HCT116 (cell line): Measurements from ENCODE around the gene SGK1. TPM values are rescaled to one million over a fixed set of nuclear protein-coding genes. Genes with fewer than 3 reads are reported as not detected.
"Not testable (repeated sequence)": the region's sequence is repeated elsewhere in the genome, so short reads cannot be mapped to it uniquely, and the experiment has no call there.

Experiments used
- ATAC-seq: fragments of 200-7000 bp; cut with Tn5 transposase; 2 replicates; pipeline ENCODE4 v1.9.1; 2020; ENCODE audit warnings: mild to moderate bottlenecking, moderate library complexity
- BruUV-seq: library from RNA; stranded (reverse); fragments of 400-500 nt; replicated peaks from 2 replicates; lab custom pipeline; 2021; lab: Mats Ljungman, UMichigan
- CTCF ChIA-PET: fragments of 300-600 bp; sonication (Branson Sonifier 250); formaldehyde crosslinking; loops from one replicate; lab custom pipeline; 2021; ENCODE audit warnings: antibody characterized with exemption; lab: Charles Lee
- POLR2A ChIA-PET: fragments of 300-600, 350-600 bp; sonication (Branson Sonifier 250); formaldehyde crosslinking; loops from one replicate; lab custom pipeline; 2021; ENCODE audit warnings: antibody characterized with exemption; lab: Charles Lee
- RAD21 ChIA-PET, 2 experiments: fragments of 300-600 bp; sonication (Branson Sonifier 250); formaldehyde crosslinking; loops; one replicate each; lab custom pipeline; 2023; ENCODE audit warnings: low total read pairs in 2 of 2; ENCODE audit not compliant: uncharacterized antibody in 2 of 2, unreplicated experiment in 2 of 2, low non-redundant PET in 1 of 2; lab: Charles Lee
- DNase-seq: peaks from one replicate; pipeline ENCODE4 v3.0.0-alpha.2; 2010; ENCODE audit warnings: low read depth, low spot score
- H2AFZ ChIP-seq: fragments of 200-600 bp; shearing (Covaris generic), sonication (generic); 2 replicates; pipeline ENCODE4 v1.6.1; 2017; ENCODE audit warnings: low read depth, mixed run types, mixed read lengths, antibody characterized with exemption, low read length; ENCODE audit not compliant: poor library complexity, severe bottlenecking
- H3K27ac ChIP-seq: 2 replicates; pipeline ENCODE4 v1.5.1; 2012; ENCODE audit warnings: low read depth, low read length
- H3K27me3 ChIP-seq: fragments of 200-600 bp; sonication (generic); 2 replicates; pipeline ENCODE4 v1.6.1; 2016; ENCODE audit warnings: mixed run types, low read length, mixed read lengths; ENCODE audit not compliant: insufficient read depth
- H3K36me3 ChIP-seq, 2 experiments: fragments of 200-500 bp in 1 of 2; fragments of 200-600 bp in 1 of 2; sonication (Bioruptor generic) in 1 of 2; sonication (generic) in 1 of 2; 2 replicates each; pipeline versions ENCODE4 v1.5.1 to v1.6.1; 2014 to 2016; ENCODE audit warnings: low read length in 2 of 2, inconsistent platforms in 1 of 2, mixed read lengths in 1 of 2, mixed run types in 1 of 2; ENCODE audit not compliant: insufficient read depth in 2 of 2, control insufficient read depth in 1 of 2
- H3K4me1 ChIP-seq, 2 experiments: fragments of 200-600 bp in 1 of 2; sonication (generic) in 1 of 2; 2 replicates each; pipeline versions ENCODE4 v1.5.1 to v1.6.1; 2012 to 2017; ENCODE audit warnings: low read length in 2 of 2, inconsistent platforms in 1 of 2, mild to moderate bottlenecking in 1 of 2, mixed read lengths in 1 of 2, mixed run types in 1 of 2, moderate library complexity in 1 of 2; ENCODE audit not compliant: insufficient read depth in 2 of 2, control insufficient read depth in 1 of 2
- H3K4me2 ChIP-seq: fragments of 200-600 bp; sonication (generic); 2 replicates; pipeline ENCODE4 v1.6.1; 2017; ENCODE audit warnings: mixed run types, low read length, mixed read lengths
- H3K4me3 ChIP-seq, 2 experiments: fragments of 200-600 bp in 1 of 2; sonication (generic) in 1 of 2; replicated peaks in 1 of 2; 2 replicates each; pipeline ENCODE4 v1.5.1; 2011 to 2016; ENCODE audit warnings: low read length in 2 of 2, control low read depth in 1 of 2, low read depth in 1 of 2, mild to moderate bottlenecking in 1 of 2, mixed read lengths in 1 of 2, mixed run types in 1 of 2
- H3K79me2 ChIP-seq: fragments of 200-600 bp; sonication (generic); 2 replicates; pipeline ENCODE4 v1.6.1; 2017; ENCODE audit warnings: mild to moderate bottlenecking, mixed run types, low read length, moderate library complexity, mixed read lengths; ENCODE audit not compliant: insufficient read depth
- H3K9ac ChIP-seq: fragments of 200-600 bp; sonication (generic); 2 replicates; pipeline ENCODE4 v1.6.1; 2016; ENCODE audit warnings: low read length, mixed read lengths
- H3K9me2 ChIP-seq: fragments of 200-600 bp; sonication (generic), shearing (Covaris generic); 2 replicates; pipeline ENCODE4 v1.6.1; 2017; ENCODE audit warnings: mixed run types, mild to moderate bottlenecking, moderate library complexity; ENCODE audit not compliant: insufficient read depth
- H3K9me3 ChIP-seq, 2 experiments: fragments of 200-500 bp in 1 of 2; fragments of 200-600 bp in 1 of 2; sonication (Bioruptor generic) in 1 of 2; sonication (generic) in 1 of 2; 2 replicates each; pipeline ENCODE4 v1.6.1; 2014 to 2017; ENCODE audit warnings: low read length in 2 of 2, mixed read lengths in 2 of 2, inconsistent platforms in 1 of 2, low read depth in 1 of 2, mild to moderate bottlenecking in 1 of 2, mixed run types in 1 of 2, moderate library complexity in 1 of 2; ENCODE audit not compliant: control insufficient read depth in 1 of 2, insufficient read depth in 1 of 2
- H4K20me1 ChIP-seq: fragments of 200-600 bp; sonication (generic), shearing (Covaris generic); 2 replicates; pipeline ENCODE4 v1.6.1; 2017; ENCODE audit warnings: mixed run types, mild to moderate bottlenecking, moderate library complexity; ENCODE audit not compliant: insufficient read depth
- CEBPB ChIP-seq: IDR thresholded peaks from 2 replicates; pipeline ENCODE4 v1.6.1; 2012; ENCODE audit warnings: low read depth
- FOSL1 ChIP-seq: IDR thresholded peaks from 2 replicates; pipeline ENCODE4 v1.6.1; 2012; ENCODE audit warnings: low read depth
- JUND ChIP-seq: IDR thresholded peaks from 2 replicates; pipeline ENCODE4 v1.6.1; 2012
- POLR2AphosphoS5 ChIP-seq: IDR thresholded peaks from 2 replicates; pipeline ENCODE4 v1.6.1; 2011; ENCODE audit warnings: mild to moderate bottlenecking, low read depth, low read length, moderate library complexity
- RAD21 ChIP-seq: IDR thresholded peaks from 2 replicates; pipeline ENCODE4 v1.6.1; 2012; ENCODE audit warnings: low read depth, mild to moderate bottlenecking
- SP1 ChIP-seq: IDR thresholded peaks from 2 replicates; pipeline ENCODE4 v1.6.1; 2012; ENCODE audit warnings: low read depth
- intact Hi-C: fragments of 100-400 bp; cut with micrococcal nuclease; formaldehyde crosslinking; loops from 2 replicates; pipeline ENCODE4 v1.10.0; 2022
- total RNA-seq: library from RNA; stranded (reverse); gene quantifications from one replicate; pipeline ENCODE4 v1.2.1, GENCODE V29; 2021; ENCODE audit not compliant: unreplicated experiment
- TF ChIP-seq, protein P1 (sequence below), 3 experiments: fragments of 200-600 bp in 1 of 3; sonication (generic) in 1 of 3; IDR thresholded peaks in 2 of 3; conservative IDR thresholded peaks in 1 of 3; 2 replicates each; pipeline ENCODE4 v1.5.1; 2012 to 2017; ENCODE audit warnings: low read depth in 2 of 3, low read length in 2 of 3, antibody characterized with exemption in 1 of 3, borderline replicate concordance in 1 of 3, control low read depth in 1 of 3, mild to moderate bottlenecking in 1 of 3, mixed read lengths in 1 of 3, mixed run types in 1 of 3, moderate library complexity in 1 of 3; ENCODE audit not compliant: insufficient read depth in 1 of 3

SGK1 gene
- total RNA-seq, 1 experiment from 2014 or later = 4.5 TPM

DNA sequence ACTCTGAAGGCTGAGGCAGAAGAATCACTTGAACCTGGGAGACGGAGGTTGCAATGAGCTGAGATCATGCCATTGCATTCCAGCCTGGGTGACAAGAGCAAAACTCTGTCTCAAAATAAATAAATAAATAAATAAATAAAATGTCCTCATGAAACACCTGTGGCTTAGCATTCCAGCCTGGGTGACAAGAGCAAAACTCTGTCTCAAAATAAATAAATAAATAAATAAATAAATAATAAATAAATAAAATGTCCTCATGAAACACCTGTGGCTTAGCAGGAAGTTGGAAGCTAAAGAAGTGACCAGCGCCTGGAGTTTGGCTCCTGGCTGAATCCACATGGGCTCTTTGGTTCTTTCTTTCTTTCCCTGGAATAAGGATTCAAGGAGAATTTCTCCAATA, 104.5 kb downstream of the SGK1 start:
- intact Hi-C loops, H3K9me3 ChIP-seq, H3K9ac ChIP-seq, H3K27me3 ChIP-seq, DNase-seq, H2AFZ ChIP-seq, H3K9me2 ChIP-seq, POLR2A ChIA-PET, RAD21 ChIA-PET, H3K79me2 ChIP-seq, H3K4me2 ChIP-seq, CTCF ChIA-PET, BruUV-seq, ATAC-seq, H3K27ac ChIP-seq, H3K36me3 ChIP-seq, H4K20me1 ChIP-seq, H3K4me3 ChIP-seq, H3K4me1 ChIP-seq: not testable (repeated sequence)

DNA sequence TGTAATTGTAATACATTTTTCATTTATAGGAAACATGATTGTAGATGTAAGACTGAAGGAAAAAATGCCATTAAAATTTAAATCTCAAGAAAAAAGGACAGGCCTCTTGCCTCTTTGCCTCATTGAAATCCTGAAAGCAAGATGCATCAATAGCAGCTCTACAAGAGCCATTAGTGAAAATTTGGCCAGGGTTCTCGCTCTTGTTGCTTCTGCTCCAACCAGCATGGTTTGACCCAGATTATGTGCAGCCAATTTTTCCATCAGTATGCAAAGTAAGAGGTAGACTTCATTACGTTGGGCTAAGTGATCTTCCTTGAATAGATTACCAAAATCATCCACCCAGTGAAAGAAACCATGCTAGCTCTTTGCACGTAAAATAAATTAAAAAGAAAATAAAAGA, 106.6 kb downstream of the SGK1 start:
- Histone ChIP-seq H4K20me1 (no peaks in the 10 kb centered on the region), H3K79me2 (no peaks in the 10 kb centered on the region), H3K9ac (no peak overlapping the region), H2AFZ (no peak overlapping the region), H3K9me2 (no peaks in the 10 kb centered on the region), H3K27me3 (no peaks in the 10 kb centered on the region), H3K4me2 (no peak overlapping the region), H3K4me3 (no peak overlapping the region), H3K9me3 (no peaks in the 10 kb centered on the region), H3K4me1 (no peaks in the 10 kb centered on the region)
- POLR2A ChIA-PET = no interaction called here
- CTCF ChIA-PET = interaction anchor here (0.6 kb wide), 1 partner anchor 85 kb away, joined by 3 read pairs; no protein-coding TSS in a partner anchor
- ATAC-seq (no peak), DNase-seq (no peak)
- no TSS peak for BruUV-seq
- RAD21 ChIA-PET = no interaction called here
- TF ChIP-seq RAD21 (no peak), JUND (no peak), POLR2AphosphoS5 (no peak), FOSL1 (no peak), CEBPB (no peak), SP1 (no peak)
- TF ChIP-seq, protein P1, sequence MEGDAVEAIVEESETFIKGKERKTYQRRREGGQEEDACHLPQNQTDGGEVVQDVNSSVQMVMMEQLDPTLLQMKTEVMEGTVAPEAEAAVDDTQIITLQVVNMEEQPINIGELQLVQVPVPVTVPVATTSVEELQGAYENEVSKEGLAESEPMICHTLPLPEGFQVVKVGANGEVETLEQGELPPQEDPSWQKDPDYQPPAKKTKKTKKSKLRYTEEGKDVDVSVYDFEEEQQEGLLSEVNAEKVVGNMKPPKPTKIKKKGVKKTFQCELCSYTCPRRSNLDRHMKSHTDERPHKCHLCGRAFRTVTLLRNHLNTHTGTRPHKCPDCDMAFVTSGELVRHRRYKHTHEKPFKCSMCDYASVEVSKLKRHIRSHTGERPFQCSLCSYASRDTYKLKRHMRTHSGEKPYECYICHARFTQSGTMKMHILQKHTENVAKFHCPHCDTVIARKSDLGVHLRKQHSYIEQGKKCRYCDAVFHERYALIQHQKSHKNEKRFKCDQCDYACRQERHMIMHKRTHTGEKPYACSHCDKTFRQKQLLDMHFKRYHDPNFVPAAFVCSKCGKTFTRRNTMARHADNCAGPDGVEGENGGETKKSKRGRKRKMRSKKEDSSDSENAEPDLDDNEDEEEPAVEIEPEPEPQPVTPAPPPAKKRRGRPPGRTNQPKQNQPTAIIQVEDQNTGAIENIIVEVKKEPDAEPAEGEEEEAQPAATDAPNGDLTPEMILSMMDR (IDR thresholded peaks at IDR 0.05 in 2 of 3, conservative IDR thresholded peaks at IDR 0.05 in 1 of 3; ENCODE audit: borderline replicate concordance in 1 of 3, insufficient read depth in 1 of 3, low read depth in 2 of 3, low read length in 2 of 3) = no peak
- TF ChIP-seq, all 23 proteins: peak for 0
- intact Hi-C loops = no loop called here
- Histone ChIP-seq H3K27ac (no peak overlapping the region), H3K36me3 (no peaks in the 10 kb centered on the region)
